CD4-positive, alpha-beta T cell treated with Interleukin-17A for 1 hour (primary cell): Measurements from ENCODE around the gene ARMH1.
"Not testable (repeated sequence)": the region's sequence is repeated elsewhere in the genome, so short reads cannot be mapped to it uniquely, and the experiment has no call there.

Experiments
- DNase-seq: peaks from one replicate; pipeline ENCODE4 v3.0.0-alpha.2; 2020

ARMH1 gene

DNA sequence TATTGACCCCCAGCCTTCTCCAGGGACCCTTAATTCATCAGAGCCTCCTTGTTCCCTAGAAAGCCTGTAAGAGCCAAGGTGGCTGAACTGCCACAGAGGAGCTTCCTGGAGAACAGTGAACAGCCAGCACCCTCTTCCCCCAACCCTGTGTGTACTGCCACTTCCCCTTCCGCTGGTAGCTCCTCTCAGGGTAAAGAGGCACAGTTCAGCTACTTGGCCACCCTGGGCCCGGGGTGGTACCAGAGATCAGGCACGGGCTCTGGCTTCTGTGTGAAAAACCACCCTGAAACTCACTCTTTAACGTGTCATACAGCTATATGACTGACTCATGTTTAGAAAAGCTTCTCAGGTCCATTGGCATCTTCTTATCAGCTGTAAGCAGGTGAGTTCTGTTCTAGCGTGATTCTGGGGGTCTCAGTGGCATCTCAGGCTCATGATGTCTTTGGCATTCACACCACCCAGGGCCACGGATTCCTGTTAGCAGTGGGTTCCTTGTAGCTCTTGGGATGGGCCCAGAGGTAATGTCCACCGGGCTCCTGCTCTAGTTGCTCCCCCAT, 22.4 kb downstream of the ARMH1 start:
- peak; percentile 36 for DNase-seq

DNA sequence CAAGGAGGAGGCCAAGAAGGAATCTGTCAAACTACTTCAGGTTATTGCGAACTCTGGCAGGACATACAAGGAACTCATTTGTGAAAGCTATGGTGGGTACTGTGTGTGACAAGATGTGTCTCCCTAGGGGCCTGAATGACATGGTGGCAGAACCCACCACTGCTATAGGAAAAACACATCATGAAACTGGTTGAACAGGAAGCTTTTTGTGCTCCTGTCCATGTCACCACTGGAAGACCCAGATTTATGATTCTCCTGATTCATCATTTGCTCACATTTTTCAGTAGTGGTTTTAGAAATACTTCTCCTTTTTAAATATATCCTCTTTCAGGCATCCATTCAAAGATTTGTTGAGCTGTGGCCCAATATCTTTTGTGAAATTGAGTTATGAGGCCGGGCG, 23.6 kb downstream of the ARMH1 start:
- DNase-seq = no peak

DNA sequence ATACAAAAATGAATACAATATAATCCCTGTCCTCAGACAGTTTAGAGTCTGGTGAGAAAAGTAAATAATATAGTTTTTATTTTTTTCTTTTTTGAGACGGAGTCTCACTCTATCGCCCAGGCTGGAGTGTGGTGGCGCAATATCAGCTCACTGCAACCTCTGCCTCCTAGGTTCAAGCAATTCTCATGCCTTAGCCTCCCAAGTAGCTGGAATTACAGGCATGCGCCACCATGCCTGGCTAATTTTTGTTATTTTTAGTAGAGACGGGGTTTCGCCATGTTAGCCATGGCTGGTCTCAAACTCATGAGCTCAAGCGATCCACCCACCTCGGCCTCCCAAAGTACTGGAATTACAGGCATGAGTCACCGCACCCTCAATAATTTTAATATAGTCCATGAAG, 24.9 kb downstream of the ARMH1 start:
- not testable (repeated sequence) for DNase-seq

DNA sequence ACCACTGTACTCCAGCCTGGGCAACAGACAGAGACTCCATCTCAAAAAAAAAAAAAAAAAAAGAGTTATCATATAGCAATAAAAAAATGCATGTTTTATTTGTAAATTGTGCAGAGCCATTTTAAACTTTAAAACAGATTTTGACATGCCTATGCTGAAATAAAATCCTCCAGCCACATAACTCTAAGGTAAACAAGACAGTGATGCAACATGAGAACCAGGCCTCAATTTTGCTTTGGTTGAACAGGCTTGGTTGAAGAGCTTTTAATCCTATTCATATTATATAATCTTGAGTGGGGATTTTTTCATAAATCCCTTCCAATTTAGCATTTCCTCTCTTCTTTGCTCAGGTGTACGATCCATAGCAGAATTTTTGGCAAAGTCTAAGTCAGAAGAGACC, 26.1 kb downstream of the ARMH1 start:
- DNase-seq = no peak

DNA sequence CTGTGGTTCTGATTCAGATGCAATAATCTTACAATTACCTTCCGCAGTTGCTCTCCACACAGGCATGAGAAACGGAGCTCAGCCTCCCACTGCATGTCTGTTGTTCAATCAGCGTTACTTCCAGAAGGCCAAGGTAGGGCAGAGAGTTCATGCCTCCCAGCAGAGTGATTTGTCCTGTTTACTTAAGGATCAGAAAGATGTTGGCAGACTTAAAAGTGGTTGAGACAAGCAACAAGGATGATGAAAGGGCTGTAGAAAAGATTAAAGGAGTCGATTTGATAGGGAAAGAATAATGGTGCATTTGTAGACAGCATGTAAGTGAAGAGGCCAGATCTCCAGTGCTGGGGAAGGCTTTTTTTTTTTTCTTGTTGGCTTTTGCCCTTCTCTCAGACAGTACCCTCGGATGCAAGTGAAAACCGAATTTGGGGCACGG, 26.6 kb downstream of the ARMH1 start:
- DNase-seq = no peak

DNA sequence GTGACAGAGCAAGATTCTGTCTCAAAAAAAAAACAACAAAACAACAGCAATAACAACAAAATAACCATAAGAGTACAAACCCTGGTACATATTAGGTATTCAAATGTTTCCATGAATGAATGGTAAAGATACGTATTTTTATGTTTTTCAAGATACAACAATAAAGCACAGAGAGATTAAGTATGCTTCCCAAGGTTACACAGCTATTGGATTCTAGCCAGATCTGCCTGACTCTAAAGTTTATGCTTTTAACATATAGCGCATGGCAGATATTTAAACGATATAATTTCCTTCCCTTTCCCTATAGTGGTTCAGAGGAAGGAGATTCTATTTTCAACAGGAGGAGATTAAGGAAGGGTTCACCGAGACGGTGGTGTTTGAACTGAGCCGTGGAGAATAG, 31.0 kb downstream of the ARMH1 start:
- no peak for DNase-seq

DNA sequence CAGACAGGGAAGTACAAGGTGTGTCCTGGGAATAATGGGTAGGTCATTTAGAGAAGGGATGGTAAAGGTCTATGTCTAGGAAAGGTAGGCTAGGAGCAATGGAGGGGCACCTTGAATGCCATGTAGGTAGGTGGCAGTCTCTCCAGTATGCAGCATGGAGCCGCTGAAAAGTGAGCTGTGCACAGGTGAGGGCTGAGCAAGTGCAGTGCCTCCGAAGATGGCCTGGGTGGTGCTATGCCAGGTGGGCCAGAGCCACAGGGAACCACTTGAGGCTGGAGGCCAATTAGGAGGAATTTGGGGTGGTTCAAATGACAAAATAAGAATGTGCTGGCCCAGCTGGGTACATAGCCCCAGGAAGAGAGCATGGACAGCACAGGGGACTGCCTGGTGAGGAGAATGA, 31.4 kb downstream of the ARMH1 start:
- no peak for DNase-seq

DNA sequence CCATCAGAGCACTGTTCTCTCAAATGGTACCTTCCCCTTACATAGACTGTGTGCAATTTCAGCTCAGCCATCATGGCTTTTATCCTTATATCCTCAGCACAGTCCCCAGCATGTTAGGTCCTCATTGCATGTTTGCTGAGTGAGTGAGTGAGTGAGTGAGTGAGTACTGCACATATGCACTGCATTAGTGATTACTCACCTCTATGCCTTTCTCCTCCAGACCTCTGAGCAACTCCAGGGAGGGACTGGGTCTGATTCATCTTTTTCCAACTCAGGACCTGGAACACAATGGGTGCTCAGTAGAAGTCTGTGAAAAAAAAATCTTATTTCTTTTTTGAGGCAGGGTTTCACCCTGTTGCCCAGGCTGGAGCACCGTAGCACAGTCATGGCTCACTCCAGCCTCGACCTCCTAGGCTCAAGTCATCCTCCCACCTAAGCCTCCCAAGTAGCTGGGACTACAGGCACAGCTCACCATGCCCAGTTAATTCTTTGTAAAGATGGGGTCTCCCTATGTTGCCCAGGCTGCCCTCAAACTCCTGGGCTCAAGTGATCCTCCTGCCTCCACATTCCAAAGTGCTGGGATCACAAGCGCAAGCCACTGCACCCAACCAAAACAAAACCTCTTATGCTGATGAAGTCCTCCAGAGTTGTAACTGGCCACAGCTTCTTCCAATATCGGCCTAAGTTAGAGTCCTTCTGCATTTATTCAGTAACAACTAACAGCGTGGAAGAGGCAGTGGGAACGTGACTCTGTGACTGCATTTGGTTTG, 32.8 kb downstream of the ARMH1 start:
- no peak for DNase-seq

DNA sequence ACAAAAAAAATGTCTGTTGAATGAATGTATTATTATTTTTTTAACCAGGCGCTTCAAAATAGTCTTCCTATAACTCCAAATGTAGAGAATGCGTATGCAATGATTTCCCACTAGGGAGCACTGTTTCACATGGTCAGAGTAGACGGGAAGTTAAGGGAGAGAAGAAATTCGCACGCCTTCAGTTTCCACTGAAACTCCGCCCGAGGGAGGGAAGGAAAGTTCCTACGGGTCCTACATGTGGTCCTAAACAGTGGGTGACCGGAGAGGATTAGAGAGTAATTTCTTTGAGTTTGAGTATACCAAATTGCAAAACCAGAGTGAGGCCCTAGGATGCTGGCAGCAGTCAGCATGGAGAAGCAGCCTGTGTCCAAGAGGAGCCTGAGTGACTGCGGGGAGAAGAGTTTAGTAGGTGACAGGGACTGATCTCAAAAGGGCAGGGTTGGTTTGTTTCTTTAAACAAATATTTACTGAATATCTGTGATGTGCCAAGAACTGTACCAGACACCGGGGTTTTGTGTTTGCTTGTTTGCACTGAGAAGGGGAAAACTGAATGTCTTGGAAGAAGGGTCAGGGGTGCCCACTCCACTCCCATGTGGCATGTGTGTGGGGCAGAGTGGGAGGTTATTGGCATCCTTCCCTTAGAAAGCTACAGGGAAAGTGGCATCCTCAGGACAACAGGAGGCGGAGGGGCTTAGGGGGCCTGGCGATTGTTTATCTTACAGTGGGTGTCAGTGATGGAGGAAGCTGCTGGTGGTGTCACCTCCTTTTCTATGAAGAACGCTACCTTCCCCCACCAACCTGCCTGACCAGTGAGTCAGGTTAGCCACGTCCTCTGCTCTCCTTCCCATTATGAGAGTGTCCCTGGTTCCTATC, 33.7 kb downstream of the ARMH1 start:
- peak; percentile 67 for DNase-seq

DNA sequence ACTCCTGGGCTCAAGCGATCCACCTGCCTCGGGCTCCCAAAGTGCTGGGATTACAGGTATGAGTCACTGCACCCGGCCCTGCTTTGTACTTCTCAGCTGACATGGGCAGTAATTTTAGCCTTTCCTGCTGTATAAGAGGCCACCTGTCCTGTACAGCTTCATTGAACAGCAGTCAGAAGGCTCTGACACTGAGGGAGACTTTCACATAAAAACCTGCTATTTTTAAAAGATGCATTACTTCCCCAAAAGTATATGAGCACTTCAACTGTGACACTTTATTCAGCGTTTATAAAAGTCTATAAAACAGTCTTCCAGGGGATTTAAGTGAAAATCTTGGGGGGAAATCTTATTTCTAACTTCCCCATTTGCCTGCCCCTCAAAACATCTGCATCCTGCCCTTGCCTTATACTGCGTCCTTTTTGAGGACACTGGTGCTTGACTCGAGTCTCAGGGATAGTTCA, 38.8 kb downstream of the ARMH1 start:
- DNase-seq = no peak

DNA sequence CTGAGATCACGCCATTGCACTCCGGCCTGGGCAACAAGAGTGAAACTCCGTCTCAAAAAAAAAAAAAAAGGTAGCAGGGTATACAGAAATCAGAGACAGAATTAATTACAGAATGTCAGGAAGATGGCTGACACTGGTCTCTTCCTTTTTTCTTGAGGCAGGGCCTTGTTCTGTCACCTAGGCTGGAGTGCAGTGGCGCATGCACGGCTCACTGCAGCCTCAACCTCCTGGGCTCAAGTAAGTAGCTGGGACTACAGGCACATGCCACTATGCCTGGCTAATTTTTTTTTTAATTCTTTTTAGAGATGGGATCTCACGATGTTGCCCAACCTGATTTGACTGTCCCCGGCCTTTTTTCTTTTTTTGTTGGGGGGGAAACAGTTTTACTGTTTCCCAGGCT, 40.0 kb downstream of the ARMH1 start:
- DNase-seq = no peak

DNA sequence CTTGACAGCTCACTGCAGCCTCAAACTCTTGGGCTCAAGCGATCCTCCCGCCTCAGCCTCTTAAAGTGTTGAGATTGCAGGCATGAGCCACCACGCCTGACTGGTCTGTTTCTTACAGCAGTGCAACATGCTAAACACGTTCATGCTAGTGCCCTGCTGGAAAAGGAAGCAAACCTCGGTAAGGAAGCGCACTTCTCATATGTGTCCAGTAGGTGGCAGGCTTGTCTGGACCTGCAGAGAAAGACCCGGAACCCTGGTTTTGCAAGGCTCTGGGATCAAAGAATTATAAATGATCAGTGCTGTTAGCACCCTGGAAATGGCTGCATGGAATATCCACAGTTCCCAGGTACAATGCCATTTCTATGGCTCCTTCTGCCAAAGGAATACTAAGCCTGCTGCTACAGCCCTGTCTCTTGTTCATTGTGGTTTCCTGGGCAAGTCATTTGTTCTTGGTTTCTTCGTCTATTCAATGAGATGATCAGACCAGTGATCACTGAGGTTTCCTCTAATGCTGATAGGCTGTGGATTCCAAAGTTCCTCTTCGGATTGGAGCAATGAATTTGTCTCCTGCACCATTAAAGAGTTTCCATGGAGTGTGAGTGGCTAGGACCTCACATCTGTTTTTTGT, 40.5 kb downstream of the ARMH1 start:
- peak; percentile 84 for DNase-seq

DNA sequence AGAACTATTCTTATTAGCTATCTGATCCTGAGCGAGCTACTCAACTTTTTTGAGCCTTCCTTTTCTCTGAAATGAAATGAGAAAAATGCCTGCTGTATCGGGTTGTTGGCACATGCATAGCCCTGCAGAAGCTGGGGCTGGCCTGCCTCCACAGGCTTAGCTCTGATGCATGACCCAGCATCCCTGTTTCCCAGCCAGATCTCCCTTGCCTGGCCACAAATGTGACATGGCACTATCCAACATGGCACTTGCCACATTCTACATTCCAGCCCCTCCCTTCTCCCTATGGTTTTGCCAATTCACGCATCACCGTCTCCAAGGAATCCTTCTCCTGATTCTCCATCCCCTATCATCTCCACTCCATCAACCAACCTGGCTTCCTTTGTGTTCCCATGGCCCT, 42.6 kb downstream of the ARMH1 start:
- no peak for DNase-seq

DNA sequence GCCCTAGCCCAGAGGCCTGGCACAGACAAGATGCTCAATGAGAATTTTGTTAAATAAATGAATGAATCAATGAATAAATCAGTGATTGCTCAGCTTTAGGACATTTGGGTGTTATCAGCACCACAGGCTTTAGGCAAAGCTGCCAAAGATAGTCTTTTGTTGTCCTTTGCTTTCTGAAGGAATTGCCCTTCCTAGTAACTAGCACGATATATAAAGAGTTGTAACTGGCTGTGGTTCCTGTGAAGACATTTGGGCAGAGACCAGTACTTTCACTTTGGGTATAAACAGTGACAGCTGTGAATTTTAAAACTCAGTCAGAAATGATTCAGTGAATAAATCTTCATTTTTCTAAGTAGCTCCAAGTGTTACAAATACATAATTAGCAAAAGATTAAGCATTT, 43.1 kb downstream of the ARMH1 start:
- no peak for DNase-seq

DNA sequence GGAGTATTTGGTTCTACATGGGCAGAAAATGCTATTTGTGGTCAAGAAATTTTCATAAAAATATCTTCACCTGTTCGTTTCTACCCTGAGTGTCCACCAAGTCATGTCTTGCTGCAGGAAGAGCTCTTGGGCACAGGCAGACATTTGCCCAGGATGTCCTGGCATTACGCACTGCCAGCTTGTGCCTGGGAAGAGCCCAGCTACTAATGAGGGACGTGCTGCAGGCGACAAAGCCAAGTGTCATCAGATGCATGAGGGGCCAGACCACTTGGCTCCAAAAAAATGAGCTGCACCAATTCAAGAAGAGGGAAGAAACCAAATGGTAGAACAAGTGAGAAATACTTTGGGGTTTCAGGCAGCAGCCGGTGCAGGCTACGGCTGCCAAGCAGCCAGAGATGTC, 43.6 kb downstream of the ARMH1 start:
- DNase-seq = no peak

DNA sequence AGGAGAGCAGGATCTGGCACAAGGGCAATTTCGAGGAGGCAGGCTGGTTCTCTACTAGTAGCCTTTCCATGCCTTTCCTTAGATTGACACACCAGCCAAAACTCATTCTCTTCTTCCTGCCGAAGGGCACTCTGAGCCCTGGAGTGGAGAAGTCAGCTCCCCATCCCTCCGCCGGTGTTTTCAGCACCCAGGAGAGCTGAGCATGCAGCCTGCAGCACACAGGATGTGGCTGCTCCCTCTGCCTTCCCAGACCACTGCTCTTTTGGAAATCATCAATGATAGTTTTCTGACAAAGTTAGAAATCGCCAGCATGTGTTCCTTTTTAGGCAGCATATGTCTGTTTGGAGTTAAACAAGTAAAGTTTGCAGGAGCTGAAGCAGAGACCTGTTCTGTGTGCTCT, 44.8 kb downstream of the ARMH1 start:
- no peak for DNase-seq

DNA sequence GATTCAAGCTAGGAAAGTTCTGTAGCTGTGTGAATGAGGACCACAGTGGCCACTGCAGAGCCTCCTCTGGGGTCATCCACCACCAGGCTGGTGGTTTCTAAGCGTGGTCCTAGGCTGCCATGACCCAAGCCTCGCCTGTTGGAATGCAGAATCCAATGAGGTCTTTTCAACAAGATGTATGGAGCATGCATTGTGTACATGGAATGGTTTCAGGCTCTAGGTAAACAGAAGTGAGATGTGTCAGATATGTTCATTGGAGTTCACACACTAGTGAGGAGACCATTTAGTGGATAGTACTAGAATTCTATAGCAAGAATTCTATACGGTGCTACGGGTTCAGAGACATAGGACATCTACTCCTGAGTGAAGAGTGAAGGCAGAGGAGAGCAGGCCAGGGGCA, 45.8 kb downstream of the ARMH1 start:
- DNase-seq = no peak

DNA sequence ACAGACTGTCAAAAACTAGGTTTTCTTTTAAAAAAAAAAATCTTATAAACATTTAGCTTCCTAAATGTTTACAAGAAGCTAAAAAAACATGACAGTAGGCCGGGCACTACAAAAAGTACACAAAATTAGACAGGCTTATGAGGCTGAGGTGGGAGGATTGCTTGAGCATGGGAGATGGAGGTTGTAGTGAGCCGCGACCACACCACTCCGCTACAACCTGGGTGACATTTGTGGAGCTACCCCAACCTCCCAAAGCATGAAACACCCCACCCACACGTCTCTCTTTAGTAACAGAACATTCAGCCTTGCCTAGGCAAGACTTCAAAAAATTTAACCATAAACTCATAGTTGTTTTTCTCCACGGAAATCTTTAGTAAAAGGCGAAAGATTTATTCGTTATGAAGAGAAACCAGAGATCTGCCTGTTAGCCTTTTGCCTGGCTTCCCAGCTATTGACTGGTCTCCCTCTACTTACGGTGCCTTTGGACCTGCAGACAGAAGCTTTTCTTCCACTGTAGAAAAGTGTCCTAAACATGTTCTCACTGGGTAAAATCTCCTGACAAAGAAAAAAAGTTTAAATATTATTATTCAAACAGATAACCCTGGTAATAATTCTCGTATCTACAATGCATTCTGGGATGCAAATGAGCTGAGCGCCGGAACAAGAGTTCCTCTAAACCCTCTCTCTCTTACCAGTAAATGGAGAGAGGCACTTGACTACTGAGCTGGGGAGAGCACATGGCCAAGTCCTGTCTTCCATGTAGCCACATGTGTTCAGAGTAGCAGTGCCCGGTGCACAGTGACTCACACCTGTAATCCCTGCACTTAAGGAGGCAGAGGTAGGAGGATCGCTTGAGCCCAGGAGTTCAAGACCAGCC, 47.2 kb downstream of the ARMH1 start:
- peak; percentile 89 for DNase-seq

DNA sequence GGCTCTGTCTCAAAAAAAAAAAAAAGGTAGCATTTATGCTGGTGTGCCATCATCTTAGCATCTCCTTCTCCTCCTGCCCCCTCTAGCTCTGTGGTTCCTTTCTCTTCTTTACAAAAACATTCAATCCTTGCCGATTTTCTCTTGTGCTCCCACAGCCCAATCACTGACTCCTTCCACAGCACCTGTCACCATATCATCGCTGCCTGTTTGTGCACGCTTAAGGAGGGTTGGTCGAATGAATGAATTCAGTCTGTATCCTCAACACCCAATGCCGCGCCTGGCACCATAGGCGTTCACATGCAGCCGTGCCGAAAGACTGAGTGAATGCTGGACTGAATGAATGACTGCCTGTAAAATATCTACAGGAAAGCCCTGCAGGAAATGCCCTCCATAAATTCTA, 48.5 kb downstream of the ARMH1 start:
- no peak for DNase-seq

DNA sequence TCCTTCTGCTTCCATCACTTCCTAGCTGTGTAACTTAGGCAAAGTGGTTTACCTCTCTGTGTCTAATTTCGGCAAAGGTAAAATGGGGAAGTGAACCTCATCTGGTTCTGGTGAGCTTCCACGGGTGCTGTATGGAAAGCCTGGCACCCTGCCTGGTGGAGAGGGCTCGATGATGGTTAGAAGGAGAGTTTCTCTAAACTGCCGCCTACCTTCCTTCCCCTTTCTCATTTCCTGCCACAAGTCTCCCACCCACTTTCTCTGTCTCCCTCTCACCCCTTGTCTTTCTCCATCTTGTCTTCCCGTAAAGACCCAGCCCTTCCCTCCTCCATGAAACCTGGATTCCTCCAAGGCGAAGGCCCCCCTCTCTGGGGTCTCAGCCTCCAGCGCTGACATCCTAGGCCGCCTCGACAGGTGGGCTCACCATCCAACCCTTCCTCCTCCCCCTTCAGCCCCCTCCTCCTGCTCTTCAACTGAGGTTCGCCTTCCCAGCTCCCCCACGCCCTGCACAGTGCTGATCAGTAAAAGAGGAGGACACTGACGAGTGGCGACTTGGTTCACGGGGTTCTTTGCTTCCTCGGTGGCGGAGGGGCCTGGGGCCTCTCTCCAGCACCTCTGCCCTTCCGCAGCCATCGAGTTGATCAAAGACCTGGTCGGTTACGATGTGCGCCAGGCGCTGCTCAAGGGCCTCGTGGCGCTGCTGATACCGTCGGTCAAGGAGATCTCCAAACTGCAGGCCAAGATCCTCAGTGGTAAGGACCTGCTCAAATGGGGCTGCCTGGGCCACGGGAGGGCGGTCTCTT, 49.2 kb downstream of the ARMH1 start:
- DNase-seq = peak; percentile 39

DNA sequence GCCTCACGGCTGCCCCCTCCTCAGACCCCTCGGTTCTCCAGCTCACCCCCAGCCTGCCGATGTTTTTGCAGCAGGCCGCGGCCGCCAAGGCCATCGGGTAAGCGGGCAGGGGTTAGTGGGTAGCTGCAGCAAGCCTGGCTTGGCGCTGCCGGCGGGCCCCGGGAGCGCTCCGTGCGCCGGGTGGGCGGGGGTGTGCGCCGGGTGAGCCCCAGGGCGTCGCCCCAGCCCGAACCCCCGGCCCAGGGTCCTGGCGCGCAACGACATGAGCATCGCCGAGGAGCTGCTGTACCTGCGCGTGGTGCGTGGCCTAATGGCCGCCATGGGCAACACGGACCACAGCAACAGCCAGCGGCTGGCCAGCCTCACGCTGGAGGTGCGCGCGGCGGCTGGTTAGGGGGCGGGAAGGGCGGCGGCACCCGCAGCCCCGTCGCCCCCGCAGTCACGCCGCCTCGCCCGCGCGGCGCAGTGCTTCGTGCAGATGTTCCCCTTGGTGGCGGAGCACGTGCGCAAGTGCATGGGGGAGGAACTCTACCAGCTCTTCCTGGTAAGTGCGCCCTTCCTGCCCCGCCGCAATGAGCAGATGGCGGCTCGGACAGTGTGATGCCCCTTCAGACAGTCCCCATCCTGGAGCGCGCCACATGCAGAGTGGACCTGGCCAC, 49.9 kb downstream of the ARMH1 start:
- no peak for DNase-seq
